IMR-90 (cell line): ENCODE data around the gene FARP1. TPM values are rescaled to one million over a fixed set of nuclear protein-coding genes. Genes with fewer than 3 reads are reported as not detected.

Source experiments
- ATAC-seq: fragments of 200-7000 bp; cut with Tn5 transposase; 2 replicates; pipeline ENCODE4 v1.9.1; 2020; ENCODE audit warnings: low read depth, mild to moderate bottlenecking, moderate library complexity
- BruUV-seq: library from RNA; stranded (reverse); fragments of 400-500 nt; replicated peaks from 2 replicates; lab custom pipeline; 2021; lab: Mats Ljungman, UMichigan
- CTCF ChIA-PET: fragments of 300-600 bp; formaldehyde crosslinking; extraction: SDS; loops from one replicate; lab custom pipeline; 2021; ENCODE audit warnings: antibody characterized with exemption; lab: Yijun Ruan, JAX
- POLR2A ChIA-PET: fragments of 300-600 bp; sonication (Branson Sonifier 250); formaldehyde crosslinking; loops from one replicate; lab custom pipeline; 2022; ENCODE audit warnings: antibody characterized with exemption; ENCODE audit not compliant: unreplicated experiment; lab: Charles Lee
- DNase-seq: peaks from one replicate; pipeline ENCODE4 v3.0.0; 2013
- H2AFZ ChIP-seq: replicated peaks from 2 replicates; pipeline ENCODE3; 2013; ENCODE audit warnings: low read length, mild to moderate bottlenecking; ENCODE audit not compliant: poor library complexity
- H2AK5ac ChIP-seq: 2 replicates; pipeline ENCODE4 v1.6.1; 2013; ENCODE audit warnings: low read depth, low read length, inconsistent platforms
- H2AK9ac ChIP-seq: replicated peaks from 2 replicates; pipeline ENCODE3; 2013; ENCODE audit warnings: mild to moderate bottlenecking, low read depth, low read length, moderate library complexity; ENCODE audit not compliant: poor library complexity
- H2BK120ac ChIP-seq: 2 replicates; pipeline ENCODE4 v1.6.1; 2013; ENCODE audit warnings: low read depth, low read length, inconsistent platforms
- H2BK15ac ChIP-seq: 3 replicates; pipeline ENCODE4 v1.6.1; 2013; ENCODE audit warnings: low read depth, low read length, inconsistent platforms
- H2BK20ac ChIP-seq: 2 replicates; pipeline ENCODE4 v1.6.1; 2013; ENCODE audit warnings: low read depth, mild to moderate bottlenecking, inconsistent platforms, low read length, moderate library complexity
- H2BK5ac ChIP-seq: 2 replicates; pipeline ENCODE4 v1.6.1; 2013; ENCODE audit warnings: mild to moderate bottlenecking, low read depth, low read length, inconsistent platforms; ENCODE audit not compliant: poor library complexity, severe bottlenecking
- H3K14ac ChIP-seq: replicated peaks from 2 replicates; pipeline ENCODE4 v1.6.1; 2013; ENCODE audit warnings: low read depth, low read length, inconsistent platforms
- H3K18ac ChIP-seq: 2 replicates; pipeline ENCODE4 v1.6.1; 2013; ENCODE audit warnings: low read depth, low read length, control low read depth
- H3K23ac ChIP-seq: 2 replicates; pipeline ENCODE4 v1.6.1; 2013; ENCODE audit warnings: low read depth, low read length, inconsistent platforms
- H3K27ac ChIP-seq: 2 replicates; pipeline ENCODE4 v1.5.1; 2013; ENCODE audit warnings: mild to moderate bottlenecking, control low read depth, low read length; ENCODE audit not compliant: insufficient read depth
- H3K27me3 ChIP-seq: 2 replicates; pipeline ENCODE4 v1.6.1; 2013; ENCODE audit warnings: low read length; ENCODE audit not compliant: control insufficient read depth, insufficient read depth
- H3K36me3 ChIP-seq: 2 replicates; pipeline ENCODE4 v1.6.1; 2013; ENCODE audit warnings: low read length, mixed read lengths; ENCODE audit not compliant: control insufficient read depth, insufficient read depth
- H3K4ac ChIP-seq: 2 replicates; pipeline ENCODE4 v1.6.1; 2013; ENCODE audit warnings: low read depth, low read length, inconsistent platforms
- H3K4me1 ChIP-seq: 2 replicates; pipeline ENCODE4 v1.6.1; 2013; ENCODE audit warnings: low read length, mixed read lengths; ENCODE audit not compliant: control insufficient read depth, insufficient read depth
- H3K4me2 ChIP-seq: 2 replicates; pipeline ENCODE4 v1.6.1; 2013; ENCODE audit warnings: low read depth, mild to moderate bottlenecking, control low read depth, low read length, moderate library complexity
- H3K4me3 ChIP-seq: 2 replicates; pipeline ENCODE4 v1.5.1; 2013; ENCODE audit warnings: low read depth, mild to moderate bottlenecking, control low read depth, low read length, moderate library complexity; ENCODE audit not compliant: insufficient read depth
- H3K56ac ChIP-seq: 2 replicates; pipeline ENCODE4 v1.6.1; 2013; ENCODE audit warnings: low read length, inconsistent platforms; ENCODE audit not compliant: insufficient read depth; ENCODE audit errors: extremely low read depth
- H3K79me1 ChIP-seq, 2 experiments: 2 replicates each; pipeline ENCODE4 v1.6.1; 2013; ENCODE audit warnings: low read length in 2 of 2, inconsistent platforms in 1 of 2, low read depth in 1 of 2
- H3K9ac ChIP-seq: 2 replicates; pipeline ENCODE4 v1.6.1; 2013; ENCODE audit warnings: low read depth, low read length, control low read depth
- H3K9me1 ChIP-seq: 2 replicates; pipeline ENCODE4 v1.6.1; 2013; ENCODE audit warnings: low read length, inconsistent platforms; ENCODE audit not compliant: insufficient read depth
- H3K9me3 ChIP-seq: 2 replicates; pipeline ENCODE4 v1.6.1; 2013; ENCODE audit warnings: low read length; ENCODE audit not compliant: control insufficient read depth, insufficient read depth
- H4K20me1 ChIP-seq: 2 replicates; pipeline ENCODE4 v1.6.1; 2013; ENCODE audit warnings: low read length, inconsistent platforms; ENCODE audit not compliant: insufficient read depth
- H4K5ac ChIP-seq: 2 replicates; pipeline ENCODE4 v1.6.1; 2013; ENCODE audit warnings: mild to moderate bottlenecking, low read depth, low read length, control low read depth
- H4K8ac ChIP-seq, 2 experiments: 2 replicates each; pipeline ENCODE4 v1.6.1; 2013; ENCODE audit warnings: low read depth in 2 of 2, low read length in 2 of 2, control low read depth in 1 of 2, inconsistent platforms in 1 of 2
- H4K91ac ChIP-seq: 2 replicates; pipeline ENCODE4 v1.6.1; 2013; ENCODE audit warnings: low read depth, low read length, inconsistent platforms; ENCODE audit not compliant: insufficient read depth
- BHLHE40 ChIP-seq: fragments of 150-350 bp; IDR thresholded peaks from 2 replicates; pipeline ENCODE4 v1.6.1; 2016; ENCODE audit warnings: mild to moderate bottlenecking, low read depth, low read length
- CEBPB ChIP-seq: IDR thresholded peaks from 2 replicates; pipeline ENCODE4 v1.6.1; 2012; ENCODE audit warnings: low read depth, low read length, improper control_type of control experiment
- CHD1 ChIP-seq: IDR thresholded peaks from 2 replicates; pipeline ENCODE4 v1.6.1; 2012; ENCODE audit warnings: low read depth, low read length, improper control_type of control experiment
- FOS ChIP-seq: fragments of 150-350 bp; IDR thresholded peaks from 2 replicates; pipeline ENCODE4 v1.6.1; 2016; ENCODE audit warnings: low read depth, low read length
- MAFK ChIP-seq: IDR thresholded peaks from 2 replicates; pipeline ENCODE4 v1.6.1; 2012; ENCODE audit warnings: low read depth, low read length, improper control_type of control experiment
- MAZ ChIP-seq: IDR thresholded peaks from 2 replicates; pipeline ENCODE4 v1.6.1; 2012; ENCODE audit warnings: low read depth, mild to moderate bottlenecking, low read length, improper control_type of control experiment, moderate library complexity, borderline replicate concordance
- MXI1 ChIP-seq: IDR thresholded peaks from 2 replicates; pipeline ENCODE4 v1.6.1; 2012; ENCODE audit warnings: low read depth, mild to moderate bottlenecking, low read length, moderate library complexity, borderline replicate concordance
- NFE2L2 ChIP-seq: fragments of 150-350 bp; IDR thresholded peaks from 2 replicates; pipeline ENCODE4 v1.6.1; 2016; ENCODE audit warnings: low read depth, mild to moderate bottlenecking, low read length
- POLR2A ChIP-seq: IDR thresholded peaks from 2 replicates; pipeline ENCODE4 v1.6.1; 2012; ENCODE audit warnings: mild to moderate bottlenecking, low read depth, low read length
- RAD21 ChIP-seq: IDR thresholded peaks from 2 replicates; pipeline ENCODE4 v1.6.1; 2012; ENCODE audit warnings: low read length, improper control_type of control experiment
- RCOR1 ChIP-seq: IDR thresholded peaks from 2 replicates; pipeline ENCODE4 v1.6.1; 2012; ENCODE audit warnings: mild to moderate bottlenecking, low read length, improper control_type of control experiment; ENCODE audit not compliant: insufficient replicate concordance
- RFX5 ChIP-seq: IDR thresholded peaks from 2 replicates; pipeline ENCODE4 v1.8.0; 2012; ENCODE audit warnings: low read depth, mild to moderate bottlenecking, low read length, moderate library complexity
- SMC3 ChIP-seq: fragments of 150-350 bp; IDR thresholded peaks from 2 replicates; pipeline ENCODE4 v1.6.1; 2016; ENCODE audit warnings: low read depth, mild to moderate bottlenecking, antibody characterized with exemption, low read length, moderate library complexity
- WGBS, 2 experiments: methylation state at CpG; one replicate each; pipeline versions ENCODE4 v1.1.5 to v1.1.7; 2013; ENCODE audit warnings: missing lambda C conversion rate in 2 of 2; ENCODE audit not compliant: insufficient read length in 1 of 2; ENCODE audit errors: extremely low coverage in 2 of 2; 5-methylcytosine and 5-hydroxymethylcytosine counted together
- dilution Hi-C: fragments of 300-500 bp; cut with HindIII; formaldehyde crosslinking; loops from one replicate; pipeline ENCODE4 v1.14.3; 2018; ENCODE audit warnings: low sequenced_read_pairs; ENCODE audit not compliant: unreplicated experiment
- in situ Hi-C: fragments of 300-500 bp; cut with MboI; formaldehyde crosslinking; loops from 3 replicates; pipeline ENCODE4 v1.14.3; 2019; ENCODE audit warnings: low sequenced_read_pairs, inconsistent platforms, mixed read lengths
- intact Hi-C: fragments of 100-400 bp; cut with micrococcal nuclease; formaldehyde crosslinking; loops from 2 replicates; pipeline ENCODE4 v1.10.0; 2022
- polyA plus RNA-seq, 3 experiments: library from polyadenylated mRNA; depleted of rRNA; stranded (reverse); fragments of >200 nt; gene quantifications; 2 replicates each; pipeline ENCODE4 v1.2.3, GENCODE V29; 2012; ENCODE audit warnings: low replicate concordance in 1 of 3
- total RNA-seq: library from RNA; depleted of rRNA; stranded (reverse); fragments of >200 nt; gene quantifications from 2 replicates; pipeline ENCODE4 v1.2.3, GENCODE V29; 2012
- TF ChIP-seq, protein P1 (sequence below): fragments of 150-350 bp; IDR thresholded peaks from 2 replicates; pipeline ENCODE4 v1.6.1; 2016; ENCODE audit warnings: low read depth, mild to moderate bottlenecking, low read length, moderate library complexity, borderline replicate concordance
- TF ChIP-seq, protein P2 (sequence below): fragments of 150-350 bp; IDR thresholded peaks from 2 replicates; pipeline ENCODE4 v1.6.1; 2017; ENCODE audit warnings: mild to moderate bottlenecking, antibody characterized with exemption, low read length, low read depth
- TF ChIP-seq, protein P3 (sequence below): conservative IDR thresholded peaks from 2 replicates; pipeline ENCODE4 v1.5.1; 2012; ENCODE audit warnings: mild to moderate bottlenecking, low read depth, low read length, improper control_type of control experiment

Gene FARP1
- total and polyA plus RNA-seq, 2 of the 4 experiments (the other 2 are of a cell fraction), result 39.6 to 57.0 TPM

DNA sequence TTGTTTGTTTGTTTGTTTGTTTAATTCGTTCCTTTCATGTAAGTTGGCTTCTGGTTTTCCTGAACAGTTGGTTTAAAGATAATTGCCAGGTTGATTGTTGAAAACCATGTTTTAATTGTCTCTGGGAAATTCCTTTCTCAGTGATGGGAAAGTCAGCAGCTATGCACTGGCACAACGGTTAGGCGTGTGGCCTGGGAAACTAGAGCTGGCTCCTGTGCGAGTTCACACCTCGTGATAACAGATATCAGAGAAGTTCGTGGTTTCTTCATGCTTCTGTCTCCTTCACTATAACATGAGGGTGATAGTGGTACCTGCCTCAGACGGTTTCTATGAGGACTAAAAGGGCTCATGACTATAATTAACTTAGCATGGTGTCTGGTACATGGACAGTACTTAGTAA lies 280.5 kb downstream of the FARP1 start:
- WGBS, 2 experiments, result no CpG with 5 or more reads among the region's 7 CpGs
- Histone ChIP-seq H4K8ac (no peak overlapping the region), H3K4me2 (no peak overlapping the region), H3K27ac (no peak overlapping the region), H3K4me1 (no peaks in the 10 kb centered on the region), H2BK20ac (no peak overlapping the region), H3K9me1 (peaks cover 26% of the 10 kb centered on the region), H4K91ac (no peak overlapping the region), H3K9me3 (no peaks in the 10 kb centered on the region), H3K23ac (no peak overlapping the region), H2BK5ac (no peak overlapping the region), H3K9ac (no peak overlapping the region), H3K79me1 (peaks cover 5 to 51% of the 10 kb centered on the region in 2 experiments; a peak in 3 of 4 replicates), H3K27me3 (no peaks in the 10 kb centered on the region), H2AK5ac (no peak overlapping the region), H3K14ac (no peak overlapping the region), H2BK15ac (no peak overlapping the region), H3K56ac (no peak overlapping the region), H2BK120ac (no peak overlapping the region), H3K36me3 (peaks cover 71% of the 10 kb centered on the region), H2AK9ac (no peak overlapping the region), H2AFZ (no peak overlapping the region), H3K4me3 (no peak overlapping the region), H3K18ac (no peak overlapping the region), H4K5ac (no peak overlapping the region), H3K4ac (no peak overlapping the region), H4K20me1 (peaks cover 17% of the 10 kb centered on the region; the same call in 1 of the 2 replicates)
- DNase-seq (no peak), ATAC-seq (no peak)
- no peak for TF ChIP-seq MAZ
- no peak for TF ChIP-seq BHLHE40
- TF ChIP-seq RFX5, result no peak
- no peak for TF ChIP-seq NFE2L2
- TF ChIP-seq CHD1, result no peak
- no peak for TF ChIP-seq FOS
- TF ChIP-seq MXI1, result no peak
- no peak for TF ChIP-seq POLR2A
- TF ChIP-seq, protein P1, sequence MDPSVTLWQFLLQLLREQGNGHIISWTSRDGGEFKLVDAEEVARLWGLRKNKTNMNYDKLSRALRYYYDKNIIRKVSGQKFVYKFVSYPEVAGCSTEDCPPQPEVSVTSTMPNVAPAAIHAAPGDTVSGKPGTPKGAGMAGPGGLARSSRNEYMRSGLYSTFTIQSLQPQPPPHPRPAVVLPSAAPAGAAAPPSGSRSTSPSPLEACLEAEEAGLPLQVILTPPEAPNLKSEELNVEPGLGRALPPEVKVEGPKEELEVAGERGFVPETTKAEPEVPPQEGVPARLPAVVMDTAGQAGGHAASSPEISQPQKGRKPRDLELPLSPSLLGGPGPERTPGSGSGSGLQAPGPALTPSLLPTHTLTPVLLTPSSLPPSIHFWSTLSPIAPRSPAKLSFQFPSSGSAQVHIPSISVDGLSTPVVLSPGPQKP, result no peak
- no peak for TF ChIP-seq CEBPB
- no peak for TF ChIP-seq SMC3
- no peak for TF ChIP-seq RCOR1
- no peak for TF ChIP-seq MAFK
- TF ChIP-seq, protein P2, sequence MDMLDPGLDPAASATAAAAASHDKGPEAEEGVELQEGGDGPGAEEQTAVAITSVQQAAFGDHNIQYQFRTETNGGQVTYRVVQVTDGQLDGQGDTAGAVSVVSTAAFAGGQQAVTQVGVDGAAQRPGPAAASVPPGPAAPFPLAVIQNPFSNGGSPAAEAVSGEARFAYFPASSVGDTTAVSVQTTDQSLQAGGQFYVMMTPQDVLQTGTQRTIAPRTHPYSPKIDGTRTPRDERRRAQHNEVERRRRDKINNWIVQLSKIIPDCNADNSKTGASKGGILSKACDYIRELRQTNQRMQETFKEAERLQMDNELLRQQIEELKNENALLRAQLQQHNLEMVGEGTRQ, result no peak
- TF ChIP-seq, protein P3, sequence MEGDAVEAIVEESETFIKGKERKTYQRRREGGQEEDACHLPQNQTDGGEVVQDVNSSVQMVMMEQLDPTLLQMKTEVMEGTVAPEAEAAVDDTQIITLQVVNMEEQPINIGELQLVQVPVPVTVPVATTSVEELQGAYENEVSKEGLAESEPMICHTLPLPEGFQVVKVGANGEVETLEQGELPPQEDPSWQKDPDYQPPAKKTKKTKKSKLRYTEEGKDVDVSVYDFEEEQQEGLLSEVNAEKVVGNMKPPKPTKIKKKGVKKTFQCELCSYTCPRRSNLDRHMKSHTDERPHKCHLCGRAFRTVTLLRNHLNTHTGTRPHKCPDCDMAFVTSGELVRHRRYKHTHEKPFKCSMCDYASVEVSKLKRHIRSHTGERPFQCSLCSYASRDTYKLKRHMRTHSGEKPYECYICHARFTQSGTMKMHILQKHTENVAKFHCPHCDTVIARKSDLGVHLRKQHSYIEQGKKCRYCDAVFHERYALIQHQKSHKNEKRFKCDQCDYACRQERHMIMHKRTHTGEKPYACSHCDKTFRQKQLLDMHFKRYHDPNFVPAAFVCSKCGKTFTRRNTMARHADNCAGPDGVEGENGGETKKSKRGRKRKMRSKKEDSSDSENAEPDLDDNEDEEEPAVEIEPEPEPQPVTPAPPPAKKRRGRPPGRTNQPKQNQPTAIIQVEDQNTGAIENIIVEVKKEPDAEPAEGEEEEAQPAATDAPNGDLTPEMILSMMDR, result no peak
- TF ChIP-seq RAD21, result no peak
- dilution Hi-C loops (no loop called here), intact Hi-C loops (no loop called here), in situ Hi-C loops (no loop called here)
- CTCF ChIA-PET, result interaction anchor here (0.5 kb wide), 2 partner anchors 277 to 579 kb away, joined by 5 to 6 read pairs; no protein-coding TSS in a partner anchor
- POLR2A ChIA-PET, result no interaction called here
- no TSS peak for BruUV-seq
